Kidney (tissue), 14 donors: ENCODE data around the gene PITRM1. TPM values are rescaled to one million over a fixed set of nuclear protein-coding genes. Genes with fewer than 3 reads are reported as not detected.

Source experiments
- DNase-seq, 5 donors: peaks; one replicate each; pipeline ENCODE4 v3.0.0-alpha.2; 2013 to 2020
- FAIRE-seq: peaks from 2 replicates; lab custom pipeline; 2012; peaks lifted over from hg19 to GRCh38; lab: Jason Lieb, UNC
- H3K27ac ChIP-seq, 2 donors: one replicate each; pipeline ENCODE4 v1.7.0; 2013; ENCODE audit warnings: low read depth in 2 of 2, low read length in 2 of 2, inconsistent platforms in 1 of 2
- H3K27me3 ChIP-seq: one replicate; pipeline ENCODE4 v1.7.1; 2013; ENCODE audit warnings: low read length, inconsistent platforms; ENCODE audit not compliant: control insufficient read depth, insufficient read depth
- H3K36me3 ChIP-seq, 3 donors: one replicate each; pipeline versions ENCODE4 v1.7.0 to v1.7.1; 2013; ENCODE audit warnings: low read length in 3 of 3, control low read depth in 1 of 3, inconsistent platforms in 1 of 3; ENCODE audit not compliant: insufficient read depth in 3 of 3, control insufficient read depth in 2 of 3
- H3K4me1 ChIP-seq, 3 donors: one replicate each; pipeline versions ENCODE4 v1.7.0 to v1.7.1; 2013; ENCODE audit warnings: low read length in 3 of 3, inconsistent platforms in 1 of 3, low read depth in 1 of 3; ENCODE audit not compliant: control insufficient read depth in 2 of 3, insufficient read depth in 2 of 3
- H3K4me3 ChIP-seq, 3 donors: one replicate each; pipeline versions ENCODE4 v1.7.0 to v1.8.1; 2013; ENCODE audit warnings: low read length in 3 of 3, control low read depth in 1 of 3, inconsistent platforms in 1 of 3
- H3K9ac ChIP-seq, 3 donors: one replicate each; pipeline versions ENCODE4 v1.7.0 to v1.7.1; 2013; ENCODE audit warnings: low read length in 3 of 3, control low read depth in 1 of 3, inconsistent platforms in 1 of 3
- H3K9me3 ChIP-seq, 3 donors: one replicate each; pipeline versions ENCODE4 v1.7.0 to v1.7.1; 2013; ENCODE audit warnings: low read length in 3 of 3, control low read depth in 1 of 3, inconsistent platforms in 1 of 3; ENCODE audit not compliant: control insufficient read depth in 2 of 3, insufficient read depth in 1 of 3
- intact Hi-C: fragments of 100-400 bp; cut with DNase I; formaldehyde crosslinking; loops from one replicate; pipeline ENCODE4 v1.11.1; 2022
- polyA plus RNA-seq: library from polyadenylated mRNA; stranded (reverse); fragments of 350-450 nt; fragmentation: Illumina TruSeq; extraction: RNeasy Lipid Tissue Mini Kit (QIAGEN cat#74804); gene quantifications from one replicate; pipeline ENCODE4 v1.2.3, GENCODE V29; 2014; ENCODE audit warnings: low read depth, low replicate concordance; ENCODE audit not compliant: insufficient read depth
- total RNA-seq: library from RNA; stranded (reverse); fragmentation: NEBNext Ultra II Directional; extraction: Animal tissue kit (Norgen Biotek cat#: 25700); gene quantifications from one replicate; pipeline ENCODE4 v1.2.1, GENCODE V29; 2021
- TF ChIP-seq, protein P1 (sequence below): IDR thresholded peaks from 3 replicates; pipeline ENCODE4 v1.5.1; 2012; ENCODE audit warnings: mild to moderate bottlenecking, moderate library complexity, borderline replicate concordance; ENCODE audit not compliant: insufficient read depth; ENCODE audit errors: extremely low read depth
- donor health status: control.
- donor health status: control.
- donor health status: control.
- donor health status: control.
- donor health status: control.
- donor health status: DM: yes; HTN: yes; CAD: no.
- donor health status: Normal renal cell carcinoma (clear cell type).

PITRM1 gene
- total and polyA plus RNA-seq, 2 donors from 2014 or later: 28.8 to 60.7 TPM

DNA sequence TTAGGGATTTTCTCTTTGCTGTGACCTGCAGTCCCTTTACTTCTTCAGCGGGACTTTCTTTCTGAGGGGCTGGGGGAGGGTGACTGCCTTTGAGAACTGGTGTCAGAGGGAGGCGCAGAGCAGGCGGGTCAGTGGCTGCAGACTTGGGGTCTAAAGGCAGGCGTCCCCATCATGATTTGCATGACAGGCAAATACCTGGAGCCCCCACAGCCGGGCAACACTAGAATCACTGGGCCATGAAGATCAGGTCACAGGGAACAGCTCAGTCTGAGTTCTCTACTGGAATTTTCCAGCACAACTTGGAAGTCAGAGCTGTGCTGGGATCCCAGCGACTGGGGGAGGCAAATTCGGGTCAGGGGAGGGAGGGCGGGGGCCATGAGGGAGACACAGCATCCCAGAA lies 29.2 kb upstream of the PITRM1 start:
- intact Hi-C loops: no loop called here
- FAIRE-seq (no peak), DNase-seq (peak in 4 of 5 donors; percentile 51 to 76 (median 65))
- Histone ChIP-seq H3K9me3 (no peaks in the 10 kb centered on the region), H3K9ac (no peak overlapping the region), H3K27ac (no peak overlapping the region), H3K36me3 (no peaks in the 10 kb centered on the region), H3K4me3 (no peak overlapping the region), H3K27me3 (no peaks in the 10 kb centered on the region), H3K4me1 (peaks cover 3 to 9% (median 8%) of the 10 kb centered on the region in 3 donors)
- TF ChIP-seq, protein P1, sequence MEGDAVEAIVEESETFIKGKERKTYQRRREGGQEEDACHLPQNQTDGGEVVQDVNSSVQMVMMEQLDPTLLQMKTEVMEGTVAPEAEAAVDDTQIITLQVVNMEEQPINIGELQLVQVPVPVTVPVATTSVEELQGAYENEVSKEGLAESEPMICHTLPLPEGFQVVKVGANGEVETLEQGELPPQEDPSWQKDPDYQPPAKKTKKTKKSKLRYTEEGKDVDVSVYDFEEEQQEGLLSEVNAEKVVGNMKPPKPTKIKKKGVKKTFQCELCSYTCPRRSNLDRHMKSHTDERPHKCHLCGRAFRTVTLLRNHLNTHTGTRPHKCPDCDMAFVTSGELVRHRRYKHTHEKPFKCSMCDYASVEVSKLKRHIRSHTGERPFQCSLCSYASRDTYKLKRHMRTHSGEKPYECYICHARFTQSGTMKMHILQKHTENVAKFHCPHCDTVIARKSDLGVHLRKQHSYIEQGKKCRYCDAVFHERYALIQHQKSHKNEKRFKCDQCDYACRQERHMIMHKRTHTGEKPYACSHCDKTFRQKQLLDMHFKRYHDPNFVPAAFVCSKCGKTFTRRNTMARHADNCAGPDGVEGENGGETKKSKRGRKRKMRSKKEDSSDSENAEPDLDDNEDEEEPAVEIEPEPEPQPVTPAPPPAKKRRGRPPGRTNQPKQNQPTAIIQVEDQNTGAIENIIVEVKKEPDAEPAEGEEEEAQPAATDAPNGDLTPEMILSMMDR: no peak

DNA sequence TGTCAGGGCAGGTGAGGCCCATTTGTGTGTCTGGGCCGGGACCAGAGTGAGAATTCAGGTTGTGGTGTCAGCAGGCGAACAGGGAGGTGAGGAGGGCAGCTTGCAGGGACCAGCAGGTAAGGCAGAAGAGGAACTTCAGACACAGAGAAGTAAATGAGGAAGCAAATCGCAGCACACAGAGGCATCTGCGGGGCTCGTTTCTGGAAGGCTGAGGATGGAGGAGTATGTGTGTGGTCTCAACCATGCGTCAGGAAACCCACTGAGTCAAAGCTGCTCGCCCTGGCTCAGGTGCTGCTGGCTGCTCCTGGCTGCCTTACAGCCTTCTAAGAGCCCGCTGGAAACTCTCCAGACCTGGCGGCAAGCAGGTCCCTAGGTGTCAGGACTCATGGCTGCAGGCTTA lies 26.9 kb upstream of the PITRM1 start:
- no peaks in the 10 kb centered on the region for H3K36me3 ChIP-seq
- no peak overlapping the region for H3K27ac ChIP-seq
- no peak overlapping the region for H3K4me3 ChIP-seq
- H3K9ac ChIP-seq: no peak overlapping the region
- intact Hi-C loops: no loop called here
- TF ChIP-seq, protein P1: no peak
- no peaks in the 10 kb centered on the region for H3K27me3 ChIP-seq
- peaks cover 3 to 9% (median 8%) of the 10 kb centered on the region in 3 donors for H3K4me1 ChIP-seq
- H3K9me3 ChIP-seq: no peaks in the 10 kb centered on the region
- FAIRE-seq: no peak
- DNase-seq: no peak

DNA sequence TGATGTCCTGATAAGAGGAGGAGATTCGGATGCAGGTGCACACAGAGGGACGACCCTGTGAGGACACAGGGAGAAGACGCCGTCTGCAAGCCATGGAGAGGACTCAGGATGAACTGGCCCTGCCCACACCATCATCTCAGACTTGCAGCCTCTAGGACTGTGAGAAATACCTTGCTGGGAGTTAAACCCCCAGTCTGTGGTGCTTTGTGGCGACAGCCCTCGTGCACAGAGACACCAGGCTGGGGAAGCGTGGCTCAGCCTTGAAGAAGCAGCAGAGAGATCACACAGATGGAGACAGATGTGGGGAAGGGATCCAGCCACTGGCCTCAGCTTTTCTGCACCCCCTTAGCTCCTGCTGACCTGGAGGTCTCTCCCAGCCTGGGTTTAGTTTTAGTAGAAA lies 26.3 kb upstream of the PITRM1 start:
- TF ChIP-seq, protein P1: no peak
- Histone ChIP-seq H3K27me3 (no peaks in the 10 kb centered on the region), H3K4me1 (peaks cover 3 to 9% (median 8%) of the 10 kb centered on the region in 3 donors), H3K9ac (no peak overlapping the region), H3K9me3 (no peaks in the 10 kb centered on the region), H3K36me3 (no peaks in the 10 kb centered on the region), H3K4me3 (no peak overlapping the region), H3K27ac (no peak overlapping the region)
- intact Hi-C loops: no loop called here
- DNase-seq: no peak
- no peak for FAIRE-seq
